HepG2 (cell line): ENCODE data around the gene ZNF264. TPM values are rescaled to one million over a fixed set of nuclear protein-coding genes. Genes with fewer than 3 reads are reported as not detected.

Source experiments
- CBFB ChIP-seq: sonication (generic); formaldehyde crosslinking; IDR thresholded peaks from 2 replicates; pipeline ENCODE4 v1.4.0; 2020; ENCODE audit warnings: missing genetic modification reagents
- CBX5 ChIP-seq: sonication (generic); formaldehyde crosslinking; IDR thresholded peaks from 2 replicates; pipeline ENCODE4 v1.4.0; 2020; ENCODE audit warnings: missing genetic modification reagents, borderline replicate concordance
- ETV6 ChIP-seq: sonication (generic); formaldehyde crosslinking; conservative IDR thresholded peaks from 2 replicates; pipeline ENCODE4 v1.4.0; 2020; ENCODE audit warnings: missing genetic modification reagents
- GATAD1 ChIP-seq: IDR thresholded peaks from 2 replicates; pipeline ENCODE4 v1.6.1; 2016; ENCODE audit warnings: missing genetic modification reagents, missing compliant biosample characterization
- GATAD2A ChIP-seq: IDR thresholded peaks from 2 replicates; pipeline ENCODE4 v1.6.1; 2016
- HIC2 ChIP-seq: sonication (generic); formaldehyde crosslinking; IDR thresholded peaks from 2 replicates; pipeline ENCODE4 v1.9.0; 2022; ENCODE audit warnings: low read depth, missing genetic modification reagents
- HNF4G ChIP-seq, 2 experiments: sonication (generic) in 1 of 2; formaldehyde crosslinking in 1 of 2; IDR thresholded peaks; 2 replicates each; pipeline versions ENCODE4 v1.4.0 to v1.6.1; 2011 to 2020; ENCODE audit warnings: borderline replicate concordance in 2 of 2, low read depth in 2 of 2, mild to moderate bottlenecking in 2 of 2, low read length in 1 of 2, missing genetic modification reagents in 1 of 2, moderate library complexity in 1 of 2
- IKZF4 ChIP-seq: sonication (generic); formaldehyde crosslinking; IDR thresholded peaks from 2 replicates; pipeline ENCODE4 v1.5.1; 2020; ENCODE audit warnings: borderline replicate concordance, mild to moderate bottlenecking, low read depth, missing genetic modification reagents; ENCODE audit errors: not compliant biosample characterization
- KDM5B ChIP-seq: sonication (generic); formaldehyde crosslinking; IDR thresholded peaks from 2 replicates; pipeline ENCODE4 v1.4.0; 2020; ENCODE audit warnings: missing genetic modification reagents, mild to moderate bottlenecking, borderline replicate concordance
- KLF15 ChIP-seq: sonication (generic); formaldehyde crosslinking; IDR thresholded peaks from 2 replicates; pipeline ENCODE4 v1.8.1; 2023; ENCODE audit warnings: borderline replicate concordance, mild to moderate bottlenecking, inconsistent platforms, missing genetic modification reagents, mixed read lengths
- NFATC3 ChIP-seq: sonication (generic); formaldehyde crosslinking; IDR thresholded peaks from 2 replicates; pipeline ENCODE4 v1.5.1; 2020; ENCODE audit warnings: mild to moderate bottlenecking, missing genetic modification reagents
- PBX3 ChIP-seq: sonication (generic); formaldehyde crosslinking; IDR thresholded peaks from 2 replicates; pipeline ENCODE4 v1.8.1; 2023; ENCODE audit warnings: missing genetic modification reagents, inconsistent platforms, borderline replicate concordance
- SMAD1 ChIP-seq: sonication (generic); formaldehyde crosslinking; IDR thresholded peaks from 2 replicates; pipeline ENCODE4 v1.4.0; 2020; ENCODE audit warnings: missing genetic modification reagents, low read depth, mild to moderate bottlenecking, borderline replicate concordance
- SMARCE1 ChIP-seq: fragments of 450-650 bp; IDR thresholded peaks from 2 replicates; pipeline ENCODE4 v1.6.1; 2017; ENCODE audit warnings: borderline replicate concordance
- TBX3 ChIP-seq: fragments of 450-650 bp; IDR thresholded peaks from 2 replicates; pipeline ENCODE4 v1.6.1; 2017; ENCODE audit warnings: antibody characterized with exemption, mild to moderate bottlenecking, inconsistent platforms, borderline replicate concordance
- TRIM24 ChIP-seq: sonication (generic); formaldehyde crosslinking; IDR thresholded peaks from 2 replicates; pipeline ENCODE4 v1.8.0; 2022; ENCODE audit warnings: mild to moderate bottlenecking, missing genetic modification reagents
- ZBTB14 ChIP-seq: sonication (generic); formaldehyde crosslinking; IDR thresholded peaks from 2 replicates; pipeline ENCODE4 v1.4.0; 2020; ENCODE audit warnings: missing genetic modification reagents
- ZBTB8A ChIP-seq: sonication (generic); formaldehyde crosslinking; IDR thresholded peaks from 2 replicates; pipeline ENCODE4 v1.4.0; 2020; ENCODE audit warnings: mild to moderate bottlenecking, low read depth, missing genetic modification reagents, borderline replicate concordance
- ZNF234 ChIP-seq: sonication (generic); formaldehyde crosslinking; conservative IDR thresholded peaks from 2 replicates; pipeline ENCODE4 v1.5.1; 2020; ENCODE audit warnings: mild to moderate bottlenecking, missing genetic modification reagents
- ZNF331 ChIP-seq: sonication (generic); formaldehyde crosslinking; IDR thresholded peaks from 2 replicates; pipeline ENCODE4 v1.4.0; 2020; ENCODE audit warnings: missing genetic modification reagents
- ZSCAN22 ChIP-seq: sonication (generic); formaldehyde crosslinking; IDR thresholded peaks from 2 replicates; pipeline ENCODE4 v1.4.0; 2020; ENCODE audit warnings: mild to moderate bottlenecking, missing genetic modification reagents
- polyA plus RNA-seq, 8 experiments: library from polyadenylated mRNA; depleted of rRNA in 3 of 8; stranded (reverse) in 7 of 8; unstranded in 1 of 8; fragments of >200 nt; fragmentation: Illumina TruSeq in 4 of 8; extraction: Trizol in 4 of 8; gene quantifications; 2 replicates each; pipeline versions ENCODE4 v1.2.1 to v1.2.3, GENCODE V29; 2011 to 2016; ENCODE audit warnings: low read depth in 4 of 8, missing spikeins in 1 of 8, mixed read lengths in 1 of 8; ENCODE audit not compliant: insufficient read depth in 1 of 8
- total RNA-seq, 5 experiments: library from RNA; depleted of rRNA; stranded (reverse); fragments of >200 nt; fragmentation: Illumina TruSeq; extraction: Trizol; gene quantifications; 2 replicates each; pipeline ENCODE4 v1.2.3, GENCODE V29; 2016; ENCODE audit warnings: low read depth in 1 of 5
- TF ChIP-seq, protein P1 (sequence below): sonication (generic); formaldehyde crosslinking; IDR thresholded peaks from 2 replicates; pipeline ENCODE4 v1.8.0; 2022; ENCODE audit warnings: mild to moderate bottlenecking, missing genetic modification reagents, borderline replicate concordance

Gene ZNF264
- total and polyA plus RNA-seq, 2 of the 13 experiments (the other 11 are each of a cell fraction or from before 2014, with no cell fraction given), result 3.5 to 17.6 TPM

DNA sequence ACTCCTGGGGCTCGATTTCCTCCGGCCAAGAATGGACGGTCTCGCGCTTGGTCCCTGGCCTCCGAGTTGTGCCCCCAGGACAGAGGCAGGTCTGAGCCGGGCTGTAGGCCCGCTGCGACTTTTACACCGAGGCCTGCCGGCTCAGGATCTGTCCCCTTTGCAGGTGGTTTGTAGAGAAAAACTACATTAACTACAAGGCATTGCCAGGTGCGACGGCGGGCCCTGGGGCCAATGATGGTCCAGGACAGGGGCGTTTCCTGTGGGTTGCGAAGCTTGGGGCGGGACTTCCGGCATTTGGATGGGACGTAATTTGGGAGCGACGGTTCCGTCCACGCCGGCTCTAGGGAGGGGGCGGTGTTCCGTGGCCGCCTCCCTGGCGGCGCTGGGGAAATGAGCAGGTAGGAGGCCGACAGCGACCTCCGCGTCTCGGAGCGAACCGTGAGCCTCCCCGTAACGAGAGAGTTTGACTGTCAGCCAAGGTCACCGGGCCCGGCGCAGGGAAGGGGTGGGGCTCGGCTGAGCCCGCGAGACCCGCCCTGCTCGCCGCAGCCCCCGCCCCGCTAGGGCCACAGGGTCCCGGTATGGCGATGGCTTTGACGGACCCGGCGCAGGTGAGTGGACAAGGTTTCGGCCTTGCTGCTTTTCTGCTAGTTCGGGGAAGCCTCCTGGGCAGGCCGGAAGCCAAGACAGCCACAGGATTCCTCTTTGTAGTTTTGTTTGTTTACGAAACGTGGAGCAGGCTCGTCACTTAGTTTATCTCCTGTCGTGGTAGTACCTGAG, 49.2 kb downstream of the ZNF264 start, which contains the start of gene ZNF805 (continued):
- TF ChIP-seq, protein P1, sequence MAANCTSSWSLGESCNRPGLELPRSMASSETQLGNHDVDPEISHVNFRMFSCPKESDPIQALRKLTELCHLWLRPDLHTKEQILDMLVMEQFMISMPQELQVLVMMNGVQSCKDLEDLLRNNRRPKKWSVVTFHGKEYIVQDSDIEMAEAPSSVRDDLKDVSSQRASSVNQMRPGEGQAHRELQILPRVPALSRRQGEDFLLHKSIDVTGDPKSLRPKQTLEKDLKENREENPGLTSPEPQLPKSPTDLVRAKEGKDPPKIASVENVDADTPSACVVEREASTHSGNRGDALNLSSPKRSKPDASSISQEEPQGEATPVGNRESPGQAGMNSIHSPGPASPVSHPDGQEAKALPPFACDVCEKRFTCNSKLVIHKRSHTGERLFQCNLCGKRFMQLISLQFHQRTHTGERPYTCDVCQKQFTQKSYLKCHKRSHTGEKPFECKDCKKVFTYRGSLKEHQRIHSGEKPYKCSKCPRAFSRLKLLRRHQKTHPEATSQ (CRISPR knock-in tag), result peak; percentile 41; the same call in 1 of the 2 replicates
- no peak for TF ChIP-seq HNF4G (IDR thresholded peaks at IDR 0.05; ENCODE audit: borderline replicate concordance, low read depth, low read length)
- TF ChIP-seq HNF4G (CRISPR knock-in tag; IDR thresholded peaks at IDR 0.05; ENCODE audit: borderline replicate concordance, low read depth), result no peak
- no peak for TF ChIP-seq SMARCE1
- peak; percentile 35; the same call in 1 of the 2 replicates for TF ChIP-seq ZNF331
- 0 out of 2 replicates have a peak, but pooled peaks have one; percentile 40 for TF ChIP-seq NFATC3 (CRISPR knock-in tag)
- TF ChIP-seq CBFB (CRISPR knock-in tag), result peak; percentile 67; the same call in 1 of the 2 replicates
- no peak for TF ChIP-seq IKZF4 (CRISPR knock-in tag)
- TF ChIP-seq KDM5B (CRISPR knock-in tag), result peak; percentile 85; the same call in 1 of the 2 replicates
- TF ChIP-seq TBX3, result no peak
- no peak for TF ChIP-seq KLF15 (CRISPR knock-in tag)
- TF ChIP-seq PBX3 (CRISPR knock-in tag), result 0 out of 2 replicates have a peak, but pooled peaks have one; percentile 19
- peak; percentile 25; the same call in 1 of the 2 replicates for TF ChIP-seq ZSCAN22 (CRISPR knock-in tag)
- TF ChIP-seq TRIM24 (CRISPR knock-in tag), result no peak
- TF ChIP-seq ZBTB14 (CRISPR knock-in tag), result no peak
- no peak for TF ChIP-seq CBX5 (CRISPR knock-in tag)
- no peak for TF ChIP-seq GATAD2A
- no peak for TF ChIP-seq SMAD1 (CRISPR knock-in tag)
- TF ChIP-seq ZNF234 (CRISPR knock-in tag), result 0 out of 2 replicates have a peak, but pooled peaks have one; percentile 87
- no peak for TF ChIP-seq ETV6 (CRISPR knock-in tag)
- no peak for TF ChIP-seq ZBTB8A (CRISPR knock-in tag)
- TF ChIP-seq GATAD1, result peak; percentile 97
- TF ChIP-seq HIC2 (CRISPR knock-in tag), result no peak
